ENCODE measurements around the gene CALHM6.

The CALHM6 gene

GRCh38 chr6:116424001-116424400 is 37.2 kb upstream of the CALHM6 start:
- H3K27ac ChIP-seq: no peak overlapping the region
- no peak for TF ChIP-seq CTCF (conservative IDR thresholded peaks at IDR 0.05)

- no peak for TF ChIP-seq CTCF (conservative IDR thresholded peaks at IDR 0.05)
Observed at GRCh38 chr6:116426551-116426950, 34.6 kb upstream of the CALHM6 start.

GRCh38 chr6:116429111-116429510 is 32.1 kb upstream of the CALHM6 start:
- no peak overlapping the region for H3K27ac ChIP-seq
- TF ChIP-seq CTCF (conservative IDR thresholded peaks at IDR 0.05): no peak

More at GRCh38 chr6:116426551-116426950, 34.6 kb upstream of the CALHM6 start:
- H3K27ac ChIP-seq: no peak overlapping the region

GRCh38 chr6:116430860-116431259 is 30.3 kb upstream of the CALHM6 start:
- TF ChIP-seq CTCF (conservative IDR thresholded peaks at IDR 0.05): no peak
- no peak overlapping the region for H3K27ac ChIP-seq

- TF ChIP-seq CTCF (conservative IDR thresholded peaks at IDR 0.05): no peak
- no peak overlapping the region for H3K27ac ChIP-seq
Observed at GRCh38 chr6:116431964-116432595, 29.1 kb upstream of the CALHM6 start.

GRCh38 chr6:116433206-116433712 is 27.9 kb upstream of the CALHM6 start:
- no peak for TF ChIP-seq CTCF (conservative IDR thresholded peaks at IDR 0.05)
- H3K27ac ChIP-seq: no peak overlapping the region

- TF ChIP-seq CTCF (conservative IDR thresholded peaks at IDR 0.05): no peak
- H3K27ac ChIP-seq: no peak overlapping the region
Observed at GRCh38 chr6:116434056-116434725, 27.0 kb upstream of the CALHM6 start.
